Skin epidermis (tissue), 12 donors: ENCODE measurements around the gene C16orf54.
"Not testable (repeated sequence)": the region's sequence is repeated elsewhere in the genome, so short reads cannot be mapped to it uniquely, and the experiment has no call there.

Experiments
- H3K27ac ChIP-seq, 21 experiments: fragments of 200-600 bp; sonication (generic) in 11 of 21; one replicate each; pipeline ENCODE4 v1.5.0; 2020; ENCODE audit warnings: mild to moderate bottlenecking in 3 of 21, inconsistent platforms in 2 of 21, moderate library complexity in 2 of 21
- H3K4me3 ChIP-seq, 7 experiments: fragments of 200-600 bp; sonication (generic) in 2 of 7; one replicate each; pipeline ENCODE4 v1.5.0; 2020; ENCODE audit warnings: inconsistent platforms in 2 of 7, mild to moderate bottlenecking in 2 of 7, moderate library complexity in 1 of 7

The C16orf54 gene

DNA sequence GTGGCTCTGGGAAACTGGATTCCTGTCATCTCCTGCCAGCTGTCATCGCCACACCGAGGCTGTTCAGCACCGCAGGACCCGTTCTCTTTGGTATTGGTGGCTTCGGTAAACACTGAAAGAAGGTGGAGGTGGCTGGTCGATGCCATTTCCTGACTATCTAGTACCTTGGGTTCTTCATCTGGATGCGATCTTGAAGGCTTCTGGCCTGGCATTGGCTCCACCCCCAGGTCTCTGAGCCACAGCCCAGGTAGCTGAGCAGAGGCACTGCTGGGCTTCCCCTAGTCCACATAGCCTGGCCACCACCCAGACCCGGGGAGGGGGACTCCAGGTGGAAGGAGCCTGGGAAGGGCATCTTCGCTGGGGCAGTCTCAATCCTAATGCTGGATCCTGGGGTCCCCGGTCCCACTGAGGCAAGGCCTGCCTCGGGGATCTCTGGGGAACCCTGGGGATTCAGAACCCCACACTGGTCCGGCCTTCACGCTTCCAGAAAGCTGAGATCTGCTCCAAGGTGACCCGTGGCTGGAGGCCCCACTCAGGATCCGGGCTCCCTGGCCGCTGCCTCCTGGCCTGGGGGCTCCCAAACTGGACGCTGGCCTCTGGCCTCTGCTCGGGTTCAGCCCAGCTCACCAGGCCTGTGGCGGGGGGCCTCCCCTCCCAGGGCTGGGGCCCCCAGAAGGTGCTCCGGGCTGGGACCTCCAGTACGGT lies 1.8 kb downstream of the C16orf54 start:
- H3K27ac ChIP-seq = peak overlapping the region in 15 of 21 experiments; percentile 1 to 95 (median 81)
- peak overlapping the region; percentile 32 to 52 (median 40) for H3K4me3 ChIP-seq

DNA sequence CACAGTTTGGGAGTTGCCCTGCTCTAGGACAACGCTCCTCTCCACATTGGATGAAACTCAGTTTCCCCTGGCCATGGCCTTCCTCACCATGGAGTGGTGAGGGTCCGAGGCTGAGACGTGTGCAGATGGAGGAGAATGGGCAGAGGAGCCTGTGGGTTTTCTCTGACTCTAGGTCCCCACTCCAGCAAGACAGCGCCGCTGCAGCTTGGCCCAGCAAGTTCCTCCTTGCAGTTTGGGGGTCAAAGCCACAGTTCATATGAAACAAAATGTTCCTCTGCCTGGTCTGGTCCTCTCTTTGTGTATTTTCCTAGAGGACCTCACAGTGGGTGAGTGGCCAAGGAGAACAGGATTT lies 2.3 kb downstream of the C16orf54 start:
- Histone ChIP-seq H3K4me3 (no peak overlapping the region), H3K27ac (peak overlapping the region in 7 of 21 experiments; percentile 18 to 95 (median 86))

DNA sequence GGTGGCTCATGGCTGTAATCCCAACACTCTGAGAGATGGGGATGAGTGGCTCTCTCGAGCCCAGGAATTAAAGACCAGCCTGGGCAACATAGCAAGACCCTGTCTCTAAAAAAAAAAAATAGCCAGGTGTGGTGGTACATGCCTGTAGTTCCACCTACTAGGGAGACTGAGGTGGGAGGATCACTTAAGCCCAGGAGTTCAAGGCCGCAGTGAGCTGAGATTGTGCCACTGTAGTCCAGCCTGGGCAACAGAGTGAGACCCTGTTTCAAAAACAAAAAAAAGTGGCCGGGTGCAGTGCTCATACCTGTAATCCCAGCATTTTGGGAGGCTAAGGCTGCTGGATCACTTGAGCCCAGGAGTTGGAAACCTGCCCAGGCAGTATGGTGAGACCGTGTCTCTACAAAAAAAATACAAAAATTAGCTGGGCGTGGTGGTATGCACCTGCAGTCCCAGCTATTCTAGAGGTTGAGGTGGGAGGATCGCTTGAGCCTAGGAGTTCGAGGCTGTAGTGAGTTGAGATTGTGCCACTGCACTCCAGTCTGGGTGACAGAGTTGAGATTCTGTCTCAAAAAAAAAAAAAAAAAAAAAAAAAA lies 3.0 kb downstream of the C16orf54 start:
- no peak overlapping the region for H3K27ac ChIP-seq

DNA sequence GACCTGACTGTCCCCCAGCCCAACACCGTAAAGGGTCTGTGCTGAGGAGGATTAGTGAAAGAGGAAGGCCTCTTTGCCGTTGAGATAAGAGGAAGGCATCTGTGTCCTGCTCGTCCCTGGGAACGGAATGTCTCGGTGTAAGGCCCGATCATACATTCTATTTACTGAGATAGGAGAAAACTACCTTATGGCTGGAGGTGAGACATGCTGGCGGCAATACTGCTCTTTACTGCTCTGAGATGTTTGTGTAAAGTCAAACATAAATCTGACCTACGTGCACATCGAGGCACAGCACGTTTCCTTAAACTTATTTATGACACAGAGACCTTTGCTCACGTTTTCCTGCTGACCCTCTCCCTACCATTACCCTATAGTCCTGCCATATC lies 5.2 kb downstream of the C16orf54 start:
- H3K4me3 ChIP-seq, H3K27ac ChIP-seq: not testable (repeated sequence)

More for the DNA sequence above, 3.0 kb downstream of the C16orf54 start:
- no peak overlapping the region for H3K4me3 ChIP-seq

DNA sequence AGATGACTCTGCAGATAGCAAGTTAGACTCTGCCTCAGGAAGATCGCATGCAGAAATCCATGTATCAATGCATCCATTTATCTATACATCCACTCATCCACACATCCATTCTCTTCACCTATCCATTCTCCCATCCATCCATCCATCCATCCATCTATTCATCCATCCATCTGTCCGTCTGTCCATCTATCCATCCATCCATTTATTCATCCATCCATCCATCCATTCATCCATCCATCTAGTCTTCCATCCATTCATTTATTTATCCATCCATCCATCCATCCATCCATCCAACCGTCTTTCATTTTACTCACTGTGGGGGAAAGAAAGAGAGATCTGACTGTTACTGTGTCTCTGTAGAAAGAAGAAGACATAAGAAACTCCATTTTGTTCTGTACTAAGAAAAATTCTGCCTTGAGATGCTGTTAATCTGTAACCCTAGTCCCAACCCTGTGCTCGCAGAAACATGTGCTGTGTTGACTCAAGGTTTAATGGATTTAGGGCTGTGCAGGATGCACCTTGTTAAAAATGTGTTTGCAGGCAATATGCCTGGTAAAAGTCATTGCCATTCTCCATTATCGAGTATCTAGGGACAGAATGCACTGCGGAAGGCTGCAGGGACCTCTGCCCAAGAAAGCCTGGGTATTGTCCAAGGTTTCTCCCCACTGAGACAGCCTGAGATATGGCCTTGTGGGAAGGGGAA lies 5.7 kb downstream of the C16orf54 start:
- H3K4me3 ChIP-seq, H3K27ac ChIP-seq: not testable (repeated sequence)

DNA sequence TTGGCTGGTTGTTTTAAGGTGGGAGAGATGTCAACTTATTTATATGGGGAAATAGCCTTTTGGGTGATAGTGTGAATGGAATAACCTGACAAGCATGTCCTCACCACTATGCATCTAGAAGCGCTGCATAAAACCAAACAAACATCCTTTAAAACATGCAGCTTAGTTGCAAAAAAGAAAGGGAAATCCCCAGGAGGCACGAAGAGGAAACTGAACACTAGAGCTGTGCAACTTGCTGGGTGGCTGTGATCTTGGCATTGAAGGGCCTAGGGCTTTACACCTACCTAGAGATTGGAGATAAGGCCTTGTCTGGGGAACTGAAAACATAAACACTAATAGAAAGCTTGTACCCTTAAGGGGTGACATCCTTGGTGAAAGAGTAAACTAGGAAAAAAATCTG lies 7.3 kb downstream of the C16orf54 start:
- no peak overlapping the region for H3K4me3 ChIP-seq
- peak overlapping the region in 5 of 21 experiments; percentile 17 to 66 (median 35) for H3K27ac ChIP-seq

DNA sequence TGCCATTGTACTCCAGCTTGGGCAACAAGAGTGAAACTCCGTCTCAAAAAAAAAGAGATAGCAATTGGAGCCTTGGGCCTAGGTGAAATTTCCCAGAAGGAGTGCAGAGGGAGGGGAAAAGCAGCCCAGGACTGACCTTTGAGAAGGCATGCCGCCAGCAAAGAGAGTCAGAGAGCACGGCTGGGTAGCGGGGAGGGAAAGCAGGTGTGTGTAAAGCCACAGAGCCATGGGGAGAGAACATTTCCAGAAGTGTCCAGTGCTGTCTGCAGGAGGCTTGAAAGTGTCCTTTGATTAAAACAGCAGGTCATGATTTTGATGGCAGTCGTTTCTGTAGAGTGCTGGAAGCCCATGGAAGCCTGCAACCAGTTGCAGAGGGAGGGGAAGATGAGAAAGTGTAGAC lies 8.1 kb downstream of the C16orf54 start:
- peak overlapping the region in 5 of 21 experiments; percentile 27 to 66 (median 37) for H3K27ac ChIP-seq
- H3K4me3 ChIP-seq = no peak overlapping the region

DNA sequence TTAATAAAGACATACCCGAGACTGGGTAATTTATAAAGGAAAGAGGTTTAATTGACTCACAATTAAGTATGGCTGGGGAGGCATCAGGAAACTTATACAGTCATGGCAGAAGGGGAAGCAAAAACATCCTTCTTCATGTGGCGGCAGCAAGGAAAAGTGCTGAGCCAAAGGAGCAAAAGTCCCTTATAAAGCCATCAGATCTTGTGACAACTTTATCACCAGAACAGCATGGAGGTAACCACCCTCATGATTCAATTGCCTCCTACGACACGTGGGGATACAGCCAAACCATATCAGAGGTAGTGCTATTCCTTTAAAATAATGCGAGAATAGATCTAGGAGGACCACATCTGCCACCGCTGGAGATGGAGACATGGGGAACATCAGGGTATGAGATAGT lies 9.0 kb downstream of the C16orf54 start:
- Histone ChIP-seq H3K27ac (no peak overlapping the region), H3K4me3 (no peak overlapping the region)

DNA sequence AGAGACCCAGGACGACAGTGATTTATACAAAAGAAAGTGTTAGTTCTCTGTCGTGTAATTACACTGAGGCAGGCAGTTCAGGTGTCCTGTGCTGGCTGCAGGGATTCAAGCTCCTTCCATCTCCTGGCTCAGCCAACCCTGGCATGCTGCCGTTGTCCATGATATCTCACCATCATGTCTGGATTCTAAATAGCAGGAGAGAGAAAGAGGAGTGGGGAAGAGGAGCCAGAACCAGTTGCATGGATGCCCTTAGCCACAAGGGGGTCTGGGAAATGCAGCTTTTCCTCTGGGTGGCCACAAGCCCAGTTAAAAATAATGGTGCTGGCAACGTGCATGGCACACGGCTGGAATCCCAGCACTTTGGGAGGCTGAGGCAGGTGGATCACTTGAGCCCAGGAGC lies 9.7 kb downstream of the C16orf54 start:
- Histone ChIP-seq H3K4me3 (no peak overlapping the region), H3K27ac (no peak overlapping the region)

DNA sequence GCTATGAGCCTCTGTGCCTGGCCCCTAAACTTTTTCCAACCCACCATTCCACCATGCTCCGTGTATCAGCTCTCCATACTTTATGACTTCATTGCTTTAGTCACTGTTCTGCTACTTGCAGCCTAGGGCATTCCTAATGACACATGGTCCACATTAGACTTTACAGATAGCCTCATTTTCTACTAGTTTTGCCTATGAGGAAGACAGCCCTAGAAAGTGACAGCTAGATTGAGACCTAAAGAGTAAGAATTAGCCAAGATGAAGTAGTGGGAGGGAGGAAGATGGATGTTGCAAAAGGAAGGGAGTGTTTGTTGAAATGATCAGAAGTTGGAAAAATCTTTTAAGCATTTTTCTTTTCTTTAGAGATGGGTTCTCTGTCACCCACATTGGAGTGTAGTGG lies 11.0 kb downstream of the C16orf54 start:
- Histone ChIP-seq H3K4me3 (no peak overlapping the region), H3K27ac (no peak overlapping the region)

DNA sequence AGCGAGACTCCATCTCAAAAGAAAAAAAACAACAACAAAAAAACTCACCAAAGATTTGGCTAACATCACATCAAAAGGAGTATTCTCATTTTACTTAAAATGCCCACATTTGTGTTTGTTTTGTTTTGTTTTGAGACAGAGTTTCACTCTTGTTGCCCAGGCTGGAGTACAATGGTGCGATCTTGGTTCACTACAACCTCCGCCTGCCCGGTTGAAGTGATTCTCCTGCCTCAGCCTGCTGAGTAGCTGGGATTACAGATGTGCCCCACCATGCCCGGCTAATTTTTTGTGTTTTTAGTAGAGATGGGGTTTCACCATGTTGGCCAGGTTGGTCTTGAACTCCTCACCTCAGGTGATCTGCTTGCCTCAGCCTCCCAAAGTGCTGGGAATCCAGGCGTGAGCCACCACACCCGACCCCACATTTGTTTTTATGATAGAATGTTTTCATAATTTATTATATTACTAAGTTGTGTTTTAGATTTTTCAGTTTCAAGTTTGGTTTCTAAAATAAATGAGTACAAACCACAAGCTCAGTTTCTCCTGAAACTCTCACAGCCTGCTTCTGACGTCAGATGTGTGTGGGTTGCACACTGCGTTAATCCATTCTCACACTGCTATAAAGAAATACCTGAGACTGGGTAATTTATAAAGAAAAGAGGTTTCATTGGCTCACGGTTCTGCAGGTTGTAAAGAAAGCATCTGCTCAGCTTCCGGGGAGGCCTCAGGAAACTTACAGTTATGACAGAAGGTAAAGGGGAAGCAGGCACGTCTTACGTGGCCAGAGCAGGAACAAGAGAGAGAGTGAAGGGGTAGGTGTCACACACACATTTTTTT lies 13.8 kb downstream of the C16orf54 start:
- not testable (repeated sequence) for H3K27ac ChIP-seq, H3K4me3 ChIP-seq

DNA sequence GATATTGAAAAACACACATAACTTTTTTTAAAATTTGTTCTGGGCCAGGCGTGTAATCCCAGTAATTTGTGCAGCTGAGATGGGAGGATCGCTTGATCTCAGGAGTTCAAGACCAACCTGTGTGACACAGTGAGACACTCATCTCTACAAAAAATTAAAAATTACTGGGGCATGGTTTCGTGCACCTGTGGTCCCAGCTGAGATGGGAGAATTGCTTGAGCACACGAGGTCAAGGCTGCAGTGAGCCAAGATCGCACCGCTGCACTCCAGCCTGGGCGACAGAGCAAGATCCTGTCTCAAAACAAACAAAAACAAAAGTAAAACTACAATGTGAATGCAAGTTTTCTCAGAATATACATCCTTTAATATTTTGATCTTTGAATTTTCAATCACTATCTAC lies 15.1 kb downstream of the C16orf54 start:
- no peak overlapping the region for H3K4me3 ChIP-seq
- H3K27ac ChIP-seq = no peak overlapping the region

DNA sequence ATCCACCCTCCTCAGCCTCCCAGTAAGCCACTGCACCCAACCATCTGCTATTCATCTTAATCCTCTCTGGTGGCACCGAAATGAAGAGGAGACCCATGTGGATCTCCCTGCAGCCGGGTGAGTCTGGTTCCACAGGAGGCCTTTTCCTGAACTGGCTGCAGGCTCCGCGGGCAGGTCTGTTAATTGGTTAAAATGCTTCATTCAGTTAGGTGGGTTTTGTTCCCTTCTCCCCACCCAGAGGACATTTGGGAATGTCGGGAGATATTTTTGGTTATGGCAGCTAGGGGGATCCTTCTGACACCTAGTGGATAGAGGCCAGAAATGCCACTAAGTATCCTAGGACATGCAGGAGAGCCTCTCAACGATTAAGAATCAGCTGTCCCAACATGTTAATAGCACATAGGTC lies 16.7 kb downstream of the C16orf54 start:
- Histone ChIP-seq H3K4me3 (no peak overlapping the region), H3K27ac (no peak overlapping the region)

DNA sequence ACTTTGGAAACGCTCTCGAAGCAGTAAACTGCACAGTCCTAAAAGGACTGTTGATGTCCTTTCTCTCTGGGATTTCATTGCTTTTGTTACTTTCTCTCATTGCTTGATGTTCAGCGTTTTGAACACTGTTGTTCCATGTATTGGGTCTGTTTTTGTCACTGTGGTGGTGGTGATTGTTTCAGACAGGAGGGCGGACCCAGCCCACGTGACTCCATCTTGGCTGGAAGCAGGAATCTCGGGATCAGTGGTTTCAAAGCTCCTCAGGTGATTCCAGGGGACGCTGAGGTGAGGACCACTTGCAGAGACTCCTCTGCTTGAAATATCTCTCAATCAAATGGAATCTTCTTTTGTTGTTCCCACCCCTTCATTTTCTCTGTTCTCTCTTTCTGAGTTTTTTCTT lies 18.3 kb downstream of the C16orf54 start:
- H3K27ac ChIP-seq = no peak overlapping the region
- H3K4me3 ChIP-seq = no peak overlapping the region

DNA sequence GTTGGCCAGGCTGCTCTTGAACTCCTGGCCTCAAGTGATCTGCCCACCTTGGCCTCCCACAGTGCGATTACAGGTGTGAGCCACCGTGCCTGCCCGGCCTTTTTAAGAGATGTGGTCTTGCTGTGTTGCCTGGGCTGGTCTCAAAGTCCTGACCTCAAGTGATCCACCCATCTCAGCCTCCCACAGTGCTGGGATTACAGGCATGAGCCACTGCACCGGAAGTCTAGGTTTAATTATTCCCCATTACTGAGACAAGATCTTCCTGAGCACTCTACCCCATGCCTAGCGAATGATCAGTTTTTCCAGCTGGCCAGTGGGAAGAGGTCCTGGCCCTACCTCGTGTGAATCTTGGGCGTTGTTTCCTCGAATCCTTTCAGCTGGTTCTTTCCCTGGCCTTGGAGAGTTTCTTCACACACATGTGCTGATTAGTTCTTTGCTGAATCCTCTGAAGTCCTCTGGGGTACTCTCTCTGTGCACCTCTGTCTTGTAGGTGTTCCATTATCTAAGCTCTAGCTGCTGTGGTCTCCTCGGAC lies 18.9 kb downstream of the C16orf54 start:
- Histone ChIP-seq H3K27ac (no peak overlapping the region), H3K4me3 (no peak overlapping the region)

DNA sequence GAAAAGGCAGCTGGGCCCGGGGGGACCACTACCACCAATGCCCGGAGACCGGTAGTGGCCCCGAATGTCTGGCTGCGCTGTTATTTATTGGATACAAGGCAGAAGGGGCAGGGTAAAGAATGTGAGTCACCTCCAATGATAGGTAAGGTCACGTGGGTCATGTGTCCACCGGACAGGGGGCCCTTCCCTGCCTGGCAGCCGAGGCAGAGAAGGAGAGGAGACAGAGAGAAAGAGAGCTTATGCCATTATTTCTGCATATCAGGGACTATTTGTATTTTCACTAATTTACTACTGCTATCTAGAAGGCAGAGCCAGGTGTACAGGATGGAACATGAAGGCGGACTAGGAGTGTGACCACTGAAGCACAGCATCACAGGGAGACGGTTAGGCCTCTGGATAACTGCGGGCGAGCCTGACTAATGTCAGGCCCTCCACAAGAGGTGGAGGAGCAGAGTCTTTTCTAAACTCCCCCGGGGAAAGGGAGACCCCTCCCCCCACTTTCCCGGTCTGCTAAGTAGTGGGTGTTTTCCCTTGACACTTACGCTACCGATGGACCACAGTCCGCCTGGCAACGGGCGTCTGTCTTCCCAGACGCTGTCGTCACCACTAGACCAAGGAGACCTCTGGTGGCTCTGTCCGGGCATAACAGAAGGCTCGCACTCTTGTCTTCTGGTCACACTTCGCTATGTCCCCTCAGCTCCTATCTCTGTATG lies 24.5 kb downstream of the C16orf54 start:
- H3K4me3 ChIP-seq = not testable (repeated sequence)

DNA sequence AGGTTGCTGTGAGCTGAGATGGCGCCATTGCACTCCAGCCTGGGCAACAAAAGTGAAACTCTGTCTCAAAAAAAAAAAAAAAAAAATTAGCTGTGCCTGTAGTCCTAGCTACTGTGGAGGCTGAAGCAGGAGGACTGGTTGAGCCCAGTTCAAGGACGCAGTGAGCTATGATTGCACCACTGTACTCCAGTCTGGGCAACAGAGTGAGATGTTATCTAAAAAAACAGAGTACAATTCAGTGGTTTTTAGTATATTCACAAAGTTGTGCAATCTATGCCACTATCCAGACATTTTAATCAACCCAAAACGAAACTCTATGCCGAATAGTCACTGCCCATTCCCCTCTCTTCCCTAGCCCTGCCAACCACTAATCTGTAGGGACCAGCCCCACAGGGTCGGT lies 25.1 kb downstream of the C16orf54 start:
- Histone ChIP-seq H3K4me3 (no peak overlapping the region), H3K27ac (no peak overlapping the region)

More for the DNA sequence above, 24.5 kb downstream of the C16orf54 start:
- not testable (repeated sequence) for H3K27ac ChIP-seq

DNA sequence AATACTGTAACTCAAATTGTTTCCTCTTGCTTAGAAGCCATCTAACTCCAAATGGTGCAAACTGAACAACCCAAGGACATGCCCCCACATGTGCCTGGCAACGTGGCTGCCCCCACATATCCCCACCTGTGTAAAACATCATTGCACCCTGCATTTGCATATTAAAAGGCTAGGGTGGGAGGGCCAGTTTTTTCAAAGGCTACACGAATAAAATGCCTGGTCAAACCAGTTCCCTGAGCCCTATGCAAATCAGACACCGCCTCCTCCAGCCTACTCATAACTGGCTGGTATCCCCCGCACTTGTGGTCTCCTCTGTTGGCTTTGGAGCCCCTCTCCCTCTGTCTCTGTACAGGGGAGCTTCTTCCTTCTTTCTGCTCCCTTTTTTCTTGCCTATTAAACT lies 26.7 kb downstream of the C16orf54 start:
- H3K4me3 ChIP-seq = no peak overlapping the region
- no peak overlapping the region for H3K27ac ChIP-seq

DNA sequence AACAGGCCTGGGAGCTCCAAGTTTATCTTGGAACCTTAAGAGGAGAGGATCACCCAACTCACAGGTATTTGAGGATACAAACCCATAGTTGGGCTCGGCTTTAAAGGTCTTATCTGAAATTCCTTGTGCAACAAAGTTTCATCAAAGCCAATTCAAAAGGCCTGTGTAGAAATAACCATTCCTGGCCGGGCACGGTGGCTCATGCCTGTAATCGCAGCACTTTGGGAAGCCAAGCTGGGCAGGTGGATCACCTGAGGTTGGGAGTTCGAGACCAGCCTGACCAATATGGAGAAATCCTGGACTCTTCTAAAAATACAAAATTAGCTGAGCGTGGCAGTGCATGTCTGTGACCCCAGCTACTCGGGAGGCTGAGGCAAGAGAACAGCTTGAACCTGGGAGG lies 28.7 kb downstream of the C16orf54 start:
- no peak overlapping the region for H3K27ac ChIP-seq
- no peak overlapping the region for H3K4me3 ChIP-seq
